ENCODE results near the gene UBE2N. TPM values are rescaled to one million over a fixed set of nuclear protein-coding genes. Genes with fewer than 3 reads are reported as not detected.

Gene UBE2N
- total and polyA plus RNA-seq, 2 donors (not counting 1 experiment from before 2014, with no cell fraction given): 56.3 to 83.8 TPM

GRCh38 chr12:93379326-93379980, 62.3 kb downstream of the UBE2N start:
- peak overlapping the region; percentile 98 for H3K4me3 Mint-ChIP-seq
- H3K36me3 ChIP-seq (replicated peaks in 1 of 2; ENCODE audit: control extremely low read depth in 1 of 2, control insufficient read depth in 1 of 2, extremely low read depth in 1 of 2, insufficient read depth in 2 of 2, low read length in 1 of 2): no peaks in the 10 kb centered on the region
- peak overlapping the region; percentile 90 for H3K9ac ChIP-seq (ENCODE audit: low read length)
- H3K27me3 ChIP-seq (replicated peaks in 1 of 4; ENCODE audit: control extremely low read depth in 1 of 4, control insufficient read depth in 3 of 4, insufficient read depth in 4 of 4, low read length in 3 of 4): no peaks in the 10 kb centered on the region
- peak overlapping the region; percentile 90 for H2AFZ ChIP-seq (ENCODE audit: insufficient read depth, low read depth, low read length, poor library complexity, severe bottlenecking)
- WGBS (ENCODE audit: insufficient coverage): 33% methylated on average over 1 of the region's 8 CpGs
- ChIA-PET POLR2A (no interaction called here), CTCF (interaction anchor here (1.3 to 6.4 kb wide), 6 partner anchors 18 to 391 kb away, joined by 4 to 70 read pairs (median 12); partner anchors contain the start of gene MRPL42)
- peaks cover 45% of the 10 kb centered on the region for H3K4me1 Mint-ChIP-seq
- peak overlapping the region in 1 of 2 donors; percentile 89 for H3K27ac ChIP-seq (ENCODE audit: low read length in 2 of 2)
- peak overlapping the region; percentile 72 for H3K4me2 ChIP-seq (replicated peaks; ENCODE audit: low read depth, low read length, poor library complexity, severe bottlenecking)
- H3K9me3 ChIP-seq (ENCODE audit: control extremely low read depth in 1 of 3, control insufficient read depth in 2 of 3, insufficient read depth in 1 of 3, low read length in 2 of 3): no peaks in the 10 kb centered on the region
- DNase-seq (peak; percentile 35), ATAC-seq (ENCODE audit: low read depth) (no peak)
- no peaks in the 10 kb centered on the region for H3K27me3 Mint-ChIP-seq
- H3K79me2 ChIP-seq (ENCODE audit: control insufficient read depth, insufficient read depth, low read length): peaks cover 63% of the 10 kb centered on the region
- intact Hi-C loops (cut with micrococcal nuclease): loop anchor here (2.0 to 5.0 kb wide), 3 partner anchors 17 to 363 kb away; partner anchors contain the start of gene SOCS2
- H3K4me3 ChIP-seq (ENCODE audit: control extremely low read depth in 1 of 5, extremely low read depth in 1 of 5, insufficient read depth in 1 of 5, low read depth in 2 of 5, low read length in 4 of 5): peak overlapping the region; percentile 73 to 96 (median 86)
- H3K9me3 Mint-ChIP-seq (ENCODE audit: insufficient read depth): no peaks in the 10 kb centered on the region
- peaks cover 22% of the 10 kb centered on the region for H4K20me1 ChIP-seq (ENCODE audit: control insufficient read depth, insufficient read depth, low read length, poor library complexity, severe bottlenecking)
- H3K27ac Mint-ChIP-seq: peak overlapping the region; percentile 98
- TF ChIP-seq EZH2 (IDR thresholded peaks at IDR 0.05; ENCODE audit: borderline replicate concordance, insufficient read depth, low read depth, low read length, poor library complexity, severe bottlenecking) (no peak), CTCF (IDR thresholded peaks at IDR 0.05) (no peak)
- peaks cover 20 to 35% of the 10 kb centered on the region in 2 donors for H3K4me1 ChIP-seq (ENCODE audit: control insufficient read depth in 2 of 2, insufficient read depth in 2 of 2, low read length in 2 of 2)

GRCh38 chr12:93378998-93379325, 62.8 kb downstream of the UBE2N start:
- DNase-seq: no peak
- H3K4me1 Mint-ChIP-seq: peaks cover 42% of the 10 kb centered on the region
- H3K9ac ChIP-seq (ENCODE audit: low read length): peak overlapping the region; percentile 90
- H3K79me2 ChIP-seq (ENCODE audit: control insufficient read depth, insufficient read depth, low read length): peaks cover 58% of the 10 kb centered on the region
- no peaks in the 10 kb centered on the region for H3K36me3 ChIP-seq (replicated peaks in 1 of 2; ENCODE audit: control extremely low read depth in 1 of 2, control insufficient read depth in 1 of 2, extremely low read depth in 1 of 2, insufficient read depth in 2 of 2, low read length in 1 of 2)
- H3K4me3 ChIP-seq (ENCODE audit: control extremely low read depth in 1 of 5, extremely low read depth in 1 of 5, insufficient read depth in 1 of 5, low read depth in 2 of 5, low read length in 4 of 5): peak overlapping the region; percentile 73 to 96 (median 86)
- POLR2A ChIA-PET: interaction anchor here (0.6 kb wide), 1 partner anchor 376 kb away, joined by 4 read pairs; no protein-coding TSS in a partner anchor
- peak overlapping the region; percentile 75 to 89 for H3K27ac ChIP-seq (ENCODE audit: low read length in 2 of 2)
- peak overlapping the region; percentile 98 for H3K4me3 Mint-ChIP-seq
- WGBS (ENCODE audit: insufficient coverage): no CpG with 5 or more reads among the region's 4 CpGs
- no peaks in the 10 kb centered on the region for H3K9me3 ChIP-seq (ENCODE audit: control extremely low read depth in 1 of 3, control insufficient read depth in 2 of 3, insufficient read depth in 1 of 3, low read length in 2 of 3)
- H3K27me3 Mint-ChIP-seq: no peaks in the 10 kb centered on the region
- peak overlapping the region; percentile 72 for H3K4me2 ChIP-seq (replicated peaks; ENCODE audit: low read depth, low read length, poor library complexity, severe bottlenecking)
- no peaks in the 10 kb centered on the region for H3K27me3 ChIP-seq (replicated peaks in 1 of 4; ENCODE audit: control extremely low read depth in 1 of 4, control insufficient read depth in 3 of 4, insufficient read depth in 4 of 4, low read length in 3 of 4)
- peaks cover 22% of the 10 kb centered on the region for H4K20me1 ChIP-seq (ENCODE audit: control insufficient read depth, insufficient read depth, low read length, poor library complexity, severe bottlenecking)
- CTCF ChIA-PET: interaction anchor here (1.3 to 6.4 kb wide), 5 partner anchors 18 to 390 kb away, joined by 4 to 70 read pairs (median 17); partner anchors contain the start of gene MRPL42
- H3K27ac Mint-ChIP-seq: peak overlapping the region; percentile 98
- peak overlapping the region; percentile 90 for H2AFZ ChIP-seq (ENCODE audit: insufficient read depth, low read depth, low read length, poor library complexity, severe bottlenecking)
- TF ChIP-seq EZH2 (IDR thresholded peaks at IDR 0.05; ENCODE audit: borderline replicate concordance, insufficient read depth, low read depth, low read length, poor library complexity, severe bottlenecking) (no peak), CTCF (IDR thresholded peaks at IDR 0.05) (no peak)
- no peak for ATAC-seq (ENCODE audit: low read depth)
- H3K4me1 ChIP-seq (ENCODE audit: control insufficient read depth in 2 of 2, insufficient read depth in 2 of 2, low read length in 2 of 2): peaks cover 20 to 32% of the 10 kb centered on the region in 2 donors
- no peaks in the 10 kb centered on the region for H3K9me3 Mint-ChIP-seq (ENCODE audit: insufficient read depth)
- intact Hi-C loops (cut with micrococcal nuclease): loop anchor here (1.0 to 5.0 kb wide), 4 partner anchors 18 to 391 kb away; partner anchors contain the start of gene SOCS2
